ENCODE measurements around the gene GOSR2. TPM values are rescaled to one million over a fixed set of nuclear protein-coding genes. Genes with fewer than 3 reads are reported as not detected.

GOSR2 gene
- total RNA-seq, 1 experiment from 2014 or later, result 34.5 TPM

DNA sequence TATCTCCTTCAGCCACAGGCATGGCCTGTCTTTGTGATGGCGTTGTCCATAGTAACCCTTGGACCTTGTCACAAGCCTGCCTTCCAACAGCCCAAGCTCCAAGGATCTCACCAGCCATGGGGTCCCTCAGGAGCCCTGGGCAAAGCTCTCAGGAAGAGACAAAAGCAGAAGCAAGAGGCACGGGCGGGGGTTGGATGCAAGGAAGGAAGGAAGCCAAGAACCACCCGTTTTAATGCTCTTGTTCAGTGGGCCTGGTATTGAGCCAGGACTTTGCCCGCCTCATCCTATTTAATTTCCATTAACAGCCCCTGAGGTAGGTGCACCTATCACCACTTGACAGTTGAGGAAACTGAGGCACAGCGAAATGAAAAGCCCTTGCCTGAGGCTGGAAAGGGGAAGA lies 32.3 kb upstream of the GOSR2 start:
- Histone ChIP-seq H3K4me1 (replicated peaks; ENCODE audit: insufficient read depth) (no peaks in the 10 kb centered on the region), H3K27me3 (ENCODE audit: insufficient read depth, low read depth) (peaks cover 99% of the 10 kb centered on the region), H3K9me2 (ENCODE audit: insufficient read depth) (no peaks in the 10 kb centered on the region), H3K4me2 (no peak overlapping the region), H4K20me1 (ENCODE audit: insufficient read depth) (no peaks in the 10 kb centered on the region), H3K79me2 (ENCODE audit: low read depth) (no peaks in the 10 kb centered on the region), H3F3A (ENCODE audit: insufficient read depth, low read depth) (no peaks in the 10 kb centered on the region), H3K27ac (no peak overlapping the region), H3K9me3 (ENCODE audit: insufficient read depth, low read depth) (no peaks in the 10 kb centered on the region), H3K4me3 (no peak overlapping the region), H2AFZ (no peak overlapping the region), H3K36me3 (ENCODE audit: low read depth) (no peaks in the 10 kb centered on the region)
- ChIA-PET CTCF (no interaction called here), POLR2A (ENCODE audit: unreplicated experiment) (no interaction called here)
- TF ChIP-seq EZH2 (IDR thresholded peaks at IDR 0.05; ENCODE audit: low read depth), result no peak
- DNase-seq, result no peak
- intact Hi-C loops (cut with micrococcal nuclease; ENCODE audit: unreplicated experiment), result no loop called here
- BruUV-seq (replicated peaks), result no TSS peak

DNA sequence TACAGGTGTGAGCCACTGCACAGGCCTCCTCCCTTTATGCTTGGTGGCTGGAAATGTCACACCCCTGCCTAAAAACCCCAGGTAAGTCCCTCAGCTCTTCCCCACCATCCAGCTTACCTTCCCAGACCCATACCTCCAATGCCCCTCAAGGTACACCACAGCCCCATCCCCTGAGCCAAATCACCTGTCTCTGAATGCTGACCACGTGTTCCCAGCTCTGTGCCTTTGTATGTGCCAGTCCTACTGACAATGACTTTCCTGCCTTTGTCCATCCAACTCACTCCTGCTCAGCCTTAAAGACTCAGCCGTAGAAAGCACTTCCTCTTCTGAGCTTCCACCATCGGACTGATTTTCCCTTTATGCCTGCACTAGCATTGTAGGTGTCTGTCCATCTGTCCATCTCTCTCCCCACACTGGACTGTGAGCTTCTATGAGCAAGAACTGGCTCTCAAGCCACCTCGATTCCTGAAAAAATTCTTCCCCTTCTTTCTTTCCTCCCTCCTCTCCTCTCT lies 30.7 kb upstream of the GOSR2 start:
- Histone ChIP-seq H3K27me3 (ENCODE audit: insufficient read depth, low read depth) (peaks cover 99% of the 10 kb centered on the region), H4K20me1 (ENCODE audit: insufficient read depth) (no peaks in the 10 kb centered on the region), H3K9me2 (ENCODE audit: insufficient read depth) (no peaks in the 10 kb centered on the region), H3K9me3 (ENCODE audit: insufficient read depth, low read depth) (no peaks in the 10 kb centered on the region), H3F3A (ENCODE audit: insufficient read depth, low read depth) (no peaks in the 10 kb centered on the region), H3K79me2 (ENCODE audit: low read depth) (no peaks in the 10 kb centered on the region), H3K27ac (no peak overlapping the region), H2AFZ (no peak overlapping the region), H3K4me2 (no peak overlapping the region), H3K4me1 (replicated peaks; ENCODE audit: insufficient read depth) (no peaks in the 10 kb centered on the region), H3K4me3 (no peak overlapping the region), H3K36me3 (ENCODE audit: low read depth) (no peaks in the 10 kb centered on the region)
- CTCF ChIA-PET, result no interaction called here
- intact Hi-C loops (cut with micrococcal nuclease; ENCODE audit: unreplicated experiment), result no loop called here
- POLR2A ChIA-PET (ENCODE audit: unreplicated experiment), result no interaction called here
- BruUV-seq (replicated peaks), result no TSS peak
- TF ChIP-seq, protein P1, sequence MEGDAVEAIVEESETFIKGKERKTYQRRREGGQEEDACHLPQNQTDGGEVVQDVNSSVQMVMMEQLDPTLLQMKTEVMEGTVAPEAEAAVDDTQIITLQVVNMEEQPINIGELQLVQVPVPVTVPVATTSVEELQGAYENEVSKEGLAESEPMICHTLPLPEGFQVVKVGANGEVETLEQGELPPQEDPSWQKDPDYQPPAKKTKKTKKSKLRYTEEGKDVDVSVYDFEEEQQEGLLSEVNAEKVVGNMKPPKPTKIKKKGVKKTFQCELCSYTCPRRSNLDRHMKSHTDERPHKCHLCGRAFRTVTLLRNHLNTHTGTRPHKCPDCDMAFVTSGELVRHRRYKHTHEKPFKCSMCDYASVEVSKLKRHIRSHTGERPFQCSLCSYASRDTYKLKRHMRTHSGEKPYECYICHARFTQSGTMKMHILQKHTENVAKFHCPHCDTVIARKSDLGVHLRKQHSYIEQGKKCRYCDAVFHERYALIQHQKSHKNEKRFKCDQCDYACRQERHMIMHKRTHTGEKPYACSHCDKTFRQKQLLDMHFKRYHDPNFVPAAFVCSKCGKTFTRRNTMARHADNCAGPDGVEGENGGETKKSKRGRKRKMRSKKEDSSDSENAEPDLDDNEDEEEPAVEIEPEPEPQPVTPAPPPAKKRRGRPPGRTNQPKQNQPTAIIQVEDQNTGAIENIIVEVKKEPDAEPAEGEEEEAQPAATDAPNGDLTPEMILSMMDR (conservative IDR thresholded peaks at IDR 0.05), result no peak
- TF ChIP-seq EZH2 (IDR thresholded peaks at IDR 0.05; ENCODE audit: low read depth), result no peak
- no peak for DNase-seq

DNA sequence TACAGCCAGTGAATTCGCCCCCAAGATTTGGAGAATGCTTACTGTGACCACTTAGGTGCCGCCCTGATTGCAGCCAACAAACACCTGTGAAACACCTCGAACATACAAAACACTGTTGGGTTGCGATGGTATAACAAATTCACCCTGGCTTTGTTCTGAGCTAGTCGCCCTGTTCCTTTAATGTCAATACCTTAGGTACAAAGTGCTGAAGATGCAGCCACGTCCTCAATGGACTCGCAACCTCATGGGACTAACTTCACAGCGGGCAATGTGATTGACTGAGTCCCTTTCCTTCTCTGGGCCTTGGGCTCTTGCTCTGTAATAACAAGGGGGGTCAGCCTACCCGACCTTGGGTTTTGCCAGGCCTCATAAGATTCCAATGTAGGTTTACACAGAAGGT lies 28.9 kb upstream of the GOSR2 start:
- Histone ChIP-seq H3K4me2 (no peak overlapping the region), H4K20me1 (ENCODE audit: insufficient read depth) (no peaks in the 10 kb centered on the region), H3F3A (ENCODE audit: insufficient read depth, low read depth) (no peaks in the 10 kb centered on the region), H3K4me1 (replicated peaks; ENCODE audit: insufficient read depth) (no peaks in the 10 kb centered on the region), H3K79me2 (ENCODE audit: low read depth) (no peaks in the 10 kb centered on the region), H3K4me3 (no peak overlapping the region), H3K27me3 (ENCODE audit: insufficient read depth, low read depth) (peaks cover 94% of the 10 kb centered on the region), H2AFZ (no peak overlapping the region), H3K36me3 (ENCODE audit: low read depth) (no peaks in the 10 kb centered on the region), H3K9me2 (ENCODE audit: insufficient read depth) (no peaks in the 10 kb centered on the region), H3K9me3 (ENCODE audit: insufficient read depth, low read depth) (no peaks in the 10 kb centered on the region), H3K27ac (no peak overlapping the region)
- no TSS peak for BruUV-seq (replicated peaks)
- intact Hi-C loops (cut with micrococcal nuclease; ENCODE audit: unreplicated experiment), result no loop called here
- ChIA-PET POLR2A (ENCODE audit: unreplicated experiment) (no interaction called here), CTCF (no interaction called here)
- no peak for TF ChIP-seq EZH2 (IDR thresholded peaks at IDR 0.05; ENCODE audit: low read depth)
- TF ChIP-seq, protein P1 (conservative IDR thresholded peaks at IDR 0.05), result no peak
- DNase-seq, result no peak

DNA sequence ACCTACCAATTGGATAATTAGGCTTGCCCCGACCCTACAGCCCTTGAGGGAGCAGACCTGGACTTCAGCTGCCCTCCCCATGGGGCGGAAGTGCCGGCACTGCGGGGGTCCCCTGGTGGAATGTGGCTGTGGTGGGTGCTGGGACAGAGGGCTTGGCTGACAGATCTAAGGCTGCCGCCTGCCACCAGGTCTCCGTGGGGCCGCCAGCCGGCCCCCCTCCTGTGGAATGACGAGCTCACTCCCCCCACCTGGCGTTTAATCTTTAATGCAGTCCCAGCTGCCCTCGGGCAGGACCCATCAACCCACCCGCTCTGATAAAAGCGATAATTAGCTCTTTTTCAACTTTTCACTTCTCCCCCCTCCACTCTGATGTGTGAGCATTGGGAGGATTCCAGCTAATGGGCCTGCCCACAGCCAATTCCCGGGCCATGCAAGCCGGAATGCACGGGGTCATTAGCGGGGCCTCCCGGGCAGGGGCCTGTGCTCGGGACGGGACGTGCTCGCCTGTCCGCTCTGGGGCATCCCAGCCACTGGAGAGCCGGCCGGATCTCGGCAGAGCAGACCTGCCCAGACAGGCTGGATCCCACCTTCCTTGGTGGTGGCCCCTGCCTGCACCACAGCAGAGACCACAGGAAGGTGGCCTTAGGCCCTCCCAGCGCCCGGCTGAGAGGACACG lies 28.3 kb upstream of the GOSR2 start:
- no TSS peak for BruUV-seq (replicated peaks)
- H3K27me3 ChIP-seq (ENCODE audit: insufficient read depth, low read depth), result peaks cover 88% of the 10 kb centered on the region
- no peaks in the 10 kb centered on the region for H3K9me2 ChIP-seq (ENCODE audit: insufficient read depth)
- H3K4me2 ChIP-seq, result no peak overlapping the region
- H3K9me3 ChIP-seq (ENCODE audit: insufficient read depth, low read depth), result no peaks in the 10 kb centered on the region
- no peak for DNase-seq
- no peaks in the 10 kb centered on the region for H3K4me1 ChIP-seq (replicated peaks; ENCODE audit: insufficient read depth)
- TF ChIP-seq EZH2 (IDR thresholded peaks at IDR 0.05; ENCODE audit: low read depth), result no peak
- TF ChIP-seq, protein P1 (conservative IDR thresholded peaks at IDR 0.05), result no peak
- no peak overlapping the region for H2AFZ ChIP-seq
- H3K27ac ChIP-seq, result no peak overlapping the region
- intact Hi-C loops (cut with micrococcal nuclease; ENCODE audit: unreplicated experiment), result no loop called here
- no peaks in the 10 kb centered on the region for H3K36me3 ChIP-seq (ENCODE audit: low read depth)
- no peaks in the 10 kb centered on the region for H3K79me2 ChIP-seq (ENCODE audit: low read depth)
- no peaks in the 10 kb centered on the region for H3F3A ChIP-seq (ENCODE audit: insufficient read depth, low read depth)
- no peaks in the 10 kb centered on the region for H4K20me1 ChIP-seq (ENCODE audit: insufficient read depth)
- POLR2A ChIA-PET (ENCODE audit: unreplicated experiment), result no interaction called here
- CTCF ChIA-PET, result no interaction called here
- H3K4me3 ChIP-seq, result no peak overlapping the region
